SU-DHL-6 (cell line): ENCODE results near the gene FGF1.

Experiments
- H2AFZ ChIP-seq: fragments of 200-600 bp; sonication (generic); 2 replicates; pipeline ENCODE4 v1.6.1; 2014; ENCODE audit warnings: low read depth, mild to moderate bottlenecking, moderate library complexity, mixed read lengths, antibody characterized with exemption, low read length; ENCODE audit not compliant: severe bottlenecking
- H3F3A ChIP-seq: fragments of 200-600 bp; shearing (Covaris generic); 2 replicates; pipeline ENCODE4 v1.6.0; 2016; ENCODE audit warnings: antibody characterized with exemption, mild to moderate bottlenecking; ENCODE audit not compliant: insufficient read depth
- H3K27ac ChIP-seq: fragments of 200-600 bp; sonication (generic); 2 replicates; pipeline ENCODE4 v1.5.1; 2016; ENCODE audit warnings: low read depth, mild to moderate bottlenecking, low read length, moderate library complexity, mixed read lengths
- H3K27me3 ChIP-seq: fragments of 200-600 bp; sonication (generic), shearing (Covaris generic); 2 replicates; pipeline ENCODE4 v1.6.0; 2014; ENCODE audit warnings: mild to moderate bottlenecking, low read length
- H3K36me3 ChIP-seq: fragments of 200-600 bp; sonication (generic); 2 replicates; pipeline ENCODE4 v1.6.1; 2014; ENCODE audit warnings: mild to moderate bottlenecking, low read length, mixed read lengths
- H3K4me2 ChIP-seq: fragments of 300-600, 200-600 bp; shearing (Covaris generic), sonication (generic); 2 replicates; pipeline ENCODE4 v1.6.0; 2014; ENCODE audit warnings: low read length, low read depth, mild to moderate bottlenecking; ENCODE audit not compliant: poor library complexity, severe bottlenecking
- H3K4me3 ChIP-seq: fragments of 200-600 bp; sonication (generic); 2 replicates; pipeline ENCODE4 v1.5.1; 2014; ENCODE audit warnings: antibody characterized with exemption, low read length, mild to moderate bottlenecking, mixed read lengths; ENCODE audit not compliant: insufficient read depth, poor library complexity, severe bottlenecking
- H3K79me2 ChIP-seq: fragments of 200-600 bp; sonication (generic); 2 replicates; pipeline ENCODE4 v1.6.1; 2014; ENCODE audit warnings: mild to moderate bottlenecking, low read length, moderate library complexity; ENCODE audit not compliant: insufficient read depth
- H3K9ac ChIP-seq: fragments of 200-600 bp; sonication (generic); 2 replicates; pipeline ENCODE4 v1.7.0; 2014; ENCODE audit warnings: mild to moderate bottlenecking, low read length
- H3K9me2 ChIP-seq: fragments of 200-600 bp; sonication (generic); replicated peaks from 2 replicates; pipeline ENCODE4 v1.6.1; 2014; ENCODE audit warnings: low read length; ENCODE audit not compliant: insufficient read depth
- H3K9me3 ChIP-seq: fragments of 200-600 bp; sonication (generic); 2 replicates; pipeline ENCODE4 v1.6.1; 2014; ENCODE audit warnings: low read length, mixed read lengths; ENCODE audit not compliant: insufficient read depth
- H4K20me1 ChIP-seq: fragments of 200-600 bp; sonication (generic); 2 replicates; pipeline ENCODE4 v1.6.1; 2014; ENCODE audit warnings: low read depth, mild to moderate bottlenecking, antibody characterized with exemption, low read length, moderate library complexity, mixed read lengths
- CTCF ChIP-seq: fragments of 200-600 bp; sonication (generic); IDR thresholded peaks from one replicate; pipeline ENCODE4 v1.5.1; 2017; ENCODE audit warnings: antibody characterized with exemption, mild to moderate bottlenecking, low read length, moderate library complexity; ENCODE audit not compliant: insufficient read depth, poor library complexity, severe bottlenecking
- EZH2phosphoT487 ChIP-seq: fragments of 200-600 bp; sonication (generic), shearing (Covaris generic); conservative IDR thresholded peaks from 2 replicates; pipeline ENCODE4 v1.6.1; 2018; ENCODE audit warnings: mild to moderate bottlenecking, antibody characterized with exemption, low read length, moderate library complexity, mixed read lengths

FGF1 gene

GRCh38 chr5:142613271-142613671 lies 72.6 kb downstream of the FGF1 start:
- Histone ChIP-seq H3K9me2 (no peaks in the 10 kb centered on the region), H3K4me2 (no peak overlapping the region), H3F3A (no peaks in the 10 kb centered on the region), H3K4me3 (no peak overlapping the region), H3K9me3 (no peaks in the 10 kb centered on the region), H2AFZ (no peak overlapping the region), H3K79me2 (no peaks in the 10 kb centered on the region), H4K20me1 (no peaks in the 10 kb centered on the region), H3K9ac (no peak overlapping the region), H3K27ac (no peak overlapping the region), H3K36me3 (no peaks in the 10 kb centered on the region), H3K27me3 (no peaks in the 10 kb centered on the region)
- TF ChIP-seq EZH2phosphoT487: no peak
- TF ChIP-seq CTCF: no peak

- Histone ChIP-seq H3K36me3 (no peaks in the 10 kb centered on the region), H3K4me2 (no peak overlapping the region), H2AFZ (no peak overlapping the region), H3K9me2 (no peaks in the 10 kb centered on the region), H3K9ac (no peak overlapping the region), H4K20me1 (no peaks in the 10 kb centered on the region), H3K27ac (no peak overlapping the region), H3K79me2 (no peaks in the 10 kb centered on the region), H3K27me3 (no peaks in the 10 kb centered on the region), H3F3A (no peaks in the 10 kb centered on the region), H3K9me3 (no peaks in the 10 kb centered on the region), H3K4me3 (no peak overlapping the region)
- TF ChIP-seq CTCF (no peak), EZH2phosphoT487 (no peak)
Observed at GRCh38 chr5:142612494-142613270, 73.2 kb downstream of the FGF1 start.

- Histone ChIP-seq H3F3A (no peaks in the 10 kb centered on the region), H3K36me3 (no peaks in the 10 kb centered on the region), H3K79me2 (no peaks in the 10 kb centered on the region), H3K27me3 (no peaks in the 10 kb centered on the region), H3K4me3 (no peak overlapping the region), H3K4me2 (no peak overlapping the region), H3K27ac (no peak overlapping the region), H2AFZ (no peak overlapping the region), H3K9me3 (no peaks in the 10 kb centered on the region), H4K20me1 (no peaks in the 10 kb centered on the region), H3K9me2 (no peaks in the 10 kb centered on the region), H3K9ac (no peak overlapping the region)
- TF ChIP-seq CTCF: peak; percentile 40
- TF ChIP-seq EZH2phosphoT487: no peak
Observed at GRCh38 chr5:142611154-142611553, 74.7 kb downstream of the FGF1 start.
